ENCODE measurements around the gene ZNF697.

Gene ZNF697

GRCh38 chr1:119646521-119647227 is 1.4 kb downstream of the ZNF697 start:
- peaks cover 25% of the 10 kb centered on the region for H3K36me3 Mint-ChIP-seq (ENCODE audit: low read depth)
- peaks cover 38% of the 10 kb centered on the region for H3K4me1 Mint-ChIP-seq
- peak overlapping the region; percentile 38 for H3K27ac Mint-ChIP-seq
- peaks cover 20% of the 10 kb centered on the region for H3K27me3 Mint-ChIP-seq (ENCODE audit: low read depth, poor library complexity)
- DNase-seq: no peak
- H3K9me3 Mint-ChIP-seq: peaks cover 5% of the 10 kb centered on the region
- TF ChIP-seq CTCF (IDR thresholded peaks at IDR 0.05): no peak
- H3K4me3 Mint-ChIP-seq: peak overlapping the region; percentile 93

DNA sequence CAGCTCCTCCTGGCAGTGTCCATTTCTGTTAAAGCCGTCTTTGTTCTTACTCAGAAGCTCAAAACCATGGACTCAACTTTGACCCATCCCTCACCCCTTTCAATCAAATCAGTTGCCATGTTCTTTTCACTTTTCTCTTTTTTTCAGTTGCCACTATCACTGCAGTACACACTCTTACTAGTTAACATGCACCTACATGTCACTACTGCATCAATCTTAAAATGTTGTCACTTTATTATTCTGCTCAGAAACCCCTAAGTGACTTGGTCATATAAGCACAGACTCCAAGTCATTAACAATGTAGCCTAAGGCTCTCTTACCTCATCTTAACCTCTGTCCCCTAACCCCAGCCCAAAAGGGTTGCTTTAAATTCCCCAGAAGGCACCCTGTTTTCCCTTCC is 9.0 kb downstream of the ZNF697 start:
- no peak for DNase-seq
- no peaks in the 10 kb centered on the region for H3K27me3 Mint-ChIP-seq (ENCODE audit: low read depth, poor library complexity)
- no peak overlapping the region for H3K27ac Mint-ChIP-seq
- TF ChIP-seq CTCF (IDR thresholded peaks at IDR 0.05): no peak
- no peak overlapping the region for H3K4me3 Mint-ChIP-seq
- peaks cover 38% of the 10 kb centered on the region for H3K36me3 Mint-ChIP-seq (ENCODE audit: low read depth)
- peaks cover 10% of the 10 kb centered on the region for H3K9me3 Mint-ChIP-seq
- H3K4me1 Mint-ChIP-seq: peaks cover 28% of the 10 kb centered on the region

- no peak overlapping the region for H3K4me3 Mint-ChIP-seq
- peaks cover 33% of the 10 kb centered on the region for H3K4me1 Mint-ChIP-seq
- H3K9me3 Mint-ChIP-seq: peaks cover 10% of the 10 kb centered on the region
- no peak for DNase-seq
- H3K27me3 Mint-ChIP-seq (ENCODE audit: low read depth, poor library complexity): no peaks in the 10 kb centered on the region
- TF ChIP-seq CTCF (IDR thresholded peaks at IDR 0.05): no peak
- peaks cover 30% of the 10 kb centered on the region for H3K36me3 Mint-ChIP-seq (ENCODE audit: low read depth)
- no peak overlapping the region for H3K27ac Mint-ChIP-seq
Measured at GRCh38 chr1:119637710-119638109, 10.4 kb downstream of the ZNF697 start.

DNA sequence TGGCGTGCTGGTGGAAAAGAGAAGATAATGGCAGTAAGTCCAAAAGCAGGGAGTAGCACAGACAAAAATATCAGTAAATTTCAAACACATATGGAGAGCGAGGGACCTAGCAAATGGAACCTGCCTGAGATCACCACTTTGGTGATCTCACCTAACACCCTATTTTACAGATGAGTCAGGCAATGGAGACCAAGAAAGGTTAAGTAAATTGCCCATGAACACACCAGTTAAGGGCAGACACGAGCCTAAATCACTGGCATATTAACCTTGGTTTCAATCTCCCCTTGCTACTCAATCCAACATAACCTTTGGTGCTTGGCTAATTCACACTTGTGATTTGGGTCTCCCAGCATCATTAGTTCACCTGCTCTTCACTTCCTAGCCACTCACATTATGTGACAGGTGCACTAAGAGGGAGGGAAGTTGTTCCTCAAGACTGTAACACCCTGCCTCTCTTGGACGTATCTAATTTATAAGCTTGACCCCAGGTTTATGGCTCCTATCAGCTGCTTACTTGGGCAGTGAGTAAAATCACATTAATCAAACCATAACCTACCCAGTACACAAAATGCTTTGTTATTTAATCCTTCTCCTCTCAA is 11.5 kb downstream of the ZNF697 start:
- Mint-ChIP-seq H3K27ac (no peak overlapping the region), H3K36me3 (ENCODE audit: low read depth) (peaks cover 22% of the 10 kb centered on the region), H3K9me3 (peaks cover 4% of the 10 kb centered on the region), H3K4me3 (no peak overlapping the region), H3K27me3 (ENCODE audit: low read depth, poor library complexity) (peaks cover 5% of the 10 kb centered on the region), H3K4me1 (peaks cover 43% of the 10 kb centered on the region)
- no peak for TF ChIP-seq CTCF (IDR thresholded peaks at IDR 0.05)
- DNase-seq: no peak

GRCh38 chr1:119635811-119636390 is 12.2 kb downstream of the ZNF697 start:
- H3K9me3 Mint-ChIP-seq: peaks cover 2% of the 10 kb centered on the region
- H3K27me3 Mint-ChIP-seq (ENCODE audit: low read depth, poor library complexity): peaks cover 5% of the 10 kb centered on the region
- no peak for TF ChIP-seq CTCF (IDR thresholded peaks at IDR 0.05)
- H3K4me3 Mint-ChIP-seq: no peak overlapping the region
- peaks cover 15% of the 10 kb centered on the region for H3K36me3 Mint-ChIP-seq (ENCODE audit: low read depth)
- H3K27ac Mint-ChIP-seq: no peak overlapping the region
- H3K4me1 Mint-ChIP-seq: peaks cover 47% of the 10 kb centered on the region
- DNase-seq: no peak
